Gastroesophageal sphincter (tissue), 3 donors: ENCODE data around the gene UNC13D.

Source experiments
- EP300 ChIP-seq: sonication (generic); formaldehyde crosslinking; IDR thresholded peaks from one replicate; pipeline ENCODE4 v1.6.1; 2017; ENCODE audit warnings: antibody characterized with exemption, mild to moderate bottlenecking
- TF ChIP-seq, protein P1 (sequence below), 4 experiments: fragments of 200-600 bp in 2 of 4; fragments of 450-650 bp in 2 of 4; sonication (generic) in 1 of 4; IDR thresholded peaks; one replicate each; pipeline ENCODE4 v1.5.1; 2017 to 2019; ENCODE audit warnings: antibody characterized with exemption in 4 of 4, mild to moderate bottlenecking in 2 of 4, moderate library complexity in 2 of 4

GRCh38 chr17:75791254-75791653 is 53.0 kb downstream of the UNC13D start:
- TF ChIP-seq EP300, result no peak
- TF ChIP-seq, protein P1, sequence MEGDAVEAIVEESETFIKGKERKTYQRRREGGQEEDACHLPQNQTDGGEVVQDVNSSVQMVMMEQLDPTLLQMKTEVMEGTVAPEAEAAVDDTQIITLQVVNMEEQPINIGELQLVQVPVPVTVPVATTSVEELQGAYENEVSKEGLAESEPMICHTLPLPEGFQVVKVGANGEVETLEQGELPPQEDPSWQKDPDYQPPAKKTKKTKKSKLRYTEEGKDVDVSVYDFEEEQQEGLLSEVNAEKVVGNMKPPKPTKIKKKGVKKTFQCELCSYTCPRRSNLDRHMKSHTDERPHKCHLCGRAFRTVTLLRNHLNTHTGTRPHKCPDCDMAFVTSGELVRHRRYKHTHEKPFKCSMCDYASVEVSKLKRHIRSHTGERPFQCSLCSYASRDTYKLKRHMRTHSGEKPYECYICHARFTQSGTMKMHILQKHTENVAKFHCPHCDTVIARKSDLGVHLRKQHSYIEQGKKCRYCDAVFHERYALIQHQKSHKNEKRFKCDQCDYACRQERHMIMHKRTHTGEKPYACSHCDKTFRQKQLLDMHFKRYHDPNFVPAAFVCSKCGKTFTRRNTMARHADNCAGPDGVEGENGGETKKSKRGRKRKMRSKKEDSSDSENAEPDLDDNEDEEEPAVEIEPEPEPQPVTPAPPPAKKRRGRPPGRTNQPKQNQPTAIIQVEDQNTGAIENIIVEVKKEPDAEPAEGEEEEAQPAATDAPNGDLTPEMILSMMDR (IDR thresholded peaks at IDR 0.05), result no peak
